ENCODE data around the gene TSPAN4. TPM values are rescaled to one million over a fixed set of nuclear protein-coding genes. Genes with fewer than 3 reads are reported as not detected.

Gene TSPAN4
- total and polyA plus RNA-seq, 2 of the 13 experiments (the other 11 are each of a cell fraction or from before 2014, with no cell fraction given) = 31.7 to 68.3 TPM

- Histone ChIP-seq H3K4me2 (ENCODE audit: low read depth, low read length) (peak within 1 kb of the TSS; percentile 100), H4K20me1 (ENCODE audit: insufficient read depth, low read length) (no peaks in the 10 kb centered on the region), H2AFZ (ENCODE audit: low read length) (no peak within 1 kb of the TSS), H3K27me3 (ENCODE audit: control insufficient read depth in 1 of 2, insufficient read depth in 2 of 2, low read length in 2 of 2) (no peaks in the 10 kb centered on the region; a peak in 1 of 5 replicates), H3K27ac (ENCODE audit: extremely low read length, insufficient read depth, low read length) (peak within 1 kb of the TSS; percentile 80), H3K9ac (ENCODE audit: insufficient read depth, low read depth, low read length) (peak within 1 kb of the TSS; percentile 82), H3K9me3 (ENCODE audit: low read length) (no peaks in the 10 kb centered on the region), H3K36me3 (replicated peaks in 1 of 2; ENCODE audit: control insufficient read depth in 1 of 2, insufficient read depth in 2 of 2, low read length in 2 of 2) (peaks cover 7 to 8% of the 10 kb centered on the region in 2 experiments; a peak in 3 of 5 replicates), H3K4me1 (ENCODE audit: insufficient read depth, low read length) (peaks cover 4% of the 10 kb centered on the region), H3K4me3 (replicated peaks in 1 of 3; ENCODE audit: insufficient read depth in 1 of 3, low read depth in 2 of 3, low read length in 3 of 3) (peak within 1 kb of the TSS; percentile 70 to 97 (median 94)), H3K79me2 (ENCODE audit: insufficient read depth, low read length) (peaks cover 4% of the 10 kb centered on the region)
- intact Hi-C loops (cut with micrococcal nuclease; ENCODE audit: unreplicated experiment) = no loop called here
- POLR2A ChIA-PET = interaction anchor here (5.3 kb wide), 1 partner anchor 20 kb away, joined by 44 read pairs; the partner anchor contains the start of gene GATD1
- DNase-seq (ENCODE audit: low spot score) (peak; percentile 49), ATAC-seq (peak; percentile 52), FAIRE-seq (no peak)
- no TSS peak for BruUV-seq (replicated peaks)
- CTCF ChIA-PET (ENCODE audit: low intra/inter-chr PET ratio, low total read pairs) = interaction anchor here (1.2 kb wide), 1 partner anchor 70 kb away, joined by 4 read pairs; no protein-coding TSS in a partner anchor
- in situ Hi-C loops (cut with HindIII; ENCODE audit: extremely low pct_ligation_motif_present, low pct_unique_long_range_greater_than_20kb) = no loop called here
- 67% methylated on average over 7 of the region's 69 CpGs for WGBS (ENCODE audit: low lambda C conversion rate)
- TF ChIP-seq ZNF136 (CRISPR knock-in tag; IDR thresholded peaks at IDR 0.05; ENCODE audit: low read depth) (no peak), PCBP2 (optimal IDR thresholded peaks at IDR 0.05; ENCODE audit: low read depth, low read length, poor library complexity, severe bottlenecking) (no peak), ZNF10 (CRISPR knock-in tag; IDR thresholded peaks at IDR 0.05; ENCODE audit: borderline replicate concordance, low read depth) (no peak), ARNT (IDR thresholded peaks at IDR 0.05) (no peak), ZNF768 (CRISPR knock-in tag; IDR thresholded peaks at IDR 0.05) (0 out of 2 replicates have a peak, but pooled peaks have one; percentile 10), ATF3 (CRISPR knock-in tag; IDR thresholded peaks at IDR 0.05) (no peak), EZH2 (conservative IDR thresholded peaks at IDR 0.05; ENCODE audit: low read depth, low read length) (no peak), SMAD3 (CRISPR knock-in tag; IDR thresholded peaks at IDR 0.05) (no peak), MAX (IDR thresholded peaks at IDR 0.05) (no peak; the same call in 1 of the 2 replicates), UBTF (CRISPR knock-in tag; IDR thresholded peaks at IDR 0.05) (peak; percentile 53; the same call in 1 of the 2 replicates), ZBTB39 (CRISPR knock-in tag; IDR thresholded peaks at IDR 0.05) (no peak), FOXK1 (CRISPR knock-in tag; IDR thresholded peaks at IDR 0.05; ENCODE audit: borderline replicate concordance, low read depth) (no peak), RAD21 (CRISPR knock-in tag; IDR thresholded peaks at IDR 0.05) (peak; percentile 87), IRF1 (CRISPR knock-in tag; IDR thresholded peaks at IDR 0.05; ENCODE audit: low read depth) (no peak), HMGXB4 (CRISPR knock-in tag; IDR thresholded peaks at IDR 0.05; ENCODE audit: borderline replicate concordance in 1 of 2, low read depth in 1 of 2) (peak in 1 of 2 experiments; percentile 16; a peak in 2 of 4 replicates), ZSCAN25 (CRISPR knock-in tag; IDR thresholded peaks at IDR 0.05) (no peak)
These were observed 44.4 kb upstream of the TSPAN4 start, which contains the start of gene SLC25A22 for GRCh38 chr11:798093-798713. TSS of gene SLC25A22 (minus strand) at chr11:798281. CDS start at chr11:795006, 3,275 bp downstream.
